ENCODE data around the gene DAB2.

DNA sequence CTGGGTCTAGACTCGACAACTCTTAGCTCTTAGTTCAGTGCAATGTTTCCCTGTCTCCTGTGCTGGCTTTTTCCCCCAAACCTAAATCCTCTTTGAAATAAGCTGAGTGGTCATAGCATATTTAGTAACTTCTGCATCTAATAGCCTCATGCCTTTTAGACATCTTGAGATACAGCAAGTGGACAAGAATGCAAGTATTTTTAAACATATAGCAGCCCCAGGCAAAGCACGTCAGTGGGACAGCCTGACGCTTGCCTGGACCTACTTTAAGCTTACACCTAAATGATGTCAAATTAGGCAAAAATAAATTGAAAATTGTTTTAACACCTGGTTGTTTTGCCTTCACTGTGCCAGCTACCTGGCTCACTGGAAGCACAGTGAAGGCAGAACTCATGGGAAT is 68.5 kb downstream of the DAB2 start:
- no peak for TF ChIP-seq EZH2 (IDR thresholded peaks at IDR 0.05; ENCODE audit: insufficient read depth, poor library complexity, severe bottlenecking)
- TF ChIP-seq EZH2phosphoT487 (IDR thresholded peaks at IDR 0.05; ENCODE audit: insufficient read depth, low read depth) = no peak
